Measurements from ENCODE around the gene PGAP3. TPM values are rescaled to one million over a fixed set of nuclear protein-coding genes. Genes with fewer than 3 reads are reported as not detected.

Gene PGAP3
- total and polyA plus RNA-seq, 4 donors: 15.9 to 39.7 (median 26.4) TPM

GRCh38 chr17:39623356-39623950 lies 64.4 kb downstream of the PGAP3 start:
- peaks cover 0 to 47% (median 11%) of the 10 kb centered on the region in 5 donors for H3K4me1 ChIP-seq (ENCODE audit: control insufficient read depth in 5 of 5, insufficient read depth in 5 of 5, low read length in 5 of 5)
- H3K36me3 ChIP-seq (ENCODE audit: control insufficient read depth in 4 of 4, insufficient read depth in 4 of 4, low read length in 4 of 4): no peaks in the 10 kb centered on the region
- DNase-seq: peak; percentile 70 to 78 (median 72)
- no peaks in the 10 kb centered on the region for H3K9me3 ChIP-seq (ENCODE audit: control insufficient read depth in 4 of 4, insufficient read depth in 3 of 4, low read length in 3 of 4)
- peak; percentile 91 for TF ChIP-seq CTCF (IDR thresholded peaks at IDR 0.05; ENCODE audit: control extremely low read depth, extremely low read depth)
- WGBS, 2 donors: 3 to 5% methylated on average over 15 to 16 of the region's 16 CpGs
- peak; percentile 65 for ATAC-seq (ENCODE audit: insufficient read depth, low FRiP score)
- no peak overlapping the region for H3K4me3 ChIP-seq
- no peak overlapping the region for H3K9ac ChIP-seq (ENCODE audit: insufficient read depth in 1 of 2, low read length in 2 of 2)
- no peak overlapping the region for H3K27ac ChIP-seq (ENCODE audit: low read depth in 1 of 2, low read length in 1 of 2)
- H3K27me3 ChIP-seq (ENCODE audit: control insufficient read depth in 3 of 3, insufficient read depth in 3 of 3, low read length in 2 of 3): peaks cover 0 to 11% (median 5%) of the 10 kb centered on the region in 3 donors

GRCh38 chr17:39622380-39623006 lies 65.4 kb downstream of the PGAP3 start:
- Histone ChIP-seq H3K36me3 (ENCODE audit: control insufficient read depth in 4 of 4, insufficient read depth in 4 of 4, low read length in 4 of 4) (no peaks in the 10 kb centered on the region), H3K9me3 (ENCODE audit: control insufficient read depth in 4 of 4, insufficient read depth in 3 of 4, low read length in 3 of 4) (no peaks in the 10 kb centered on the region), H3K9ac (ENCODE audit: insufficient read depth in 1 of 2, low read length in 2 of 2) (no peak overlapping the region), H3K27me3 (ENCODE audit: control insufficient read depth in 3 of 3, insufficient read depth in 3 of 3, low read length in 2 of 3) (peaks cover 0 to 11% (median 5%) of the 10 kb centered on the region in 3 donors), H3K4me1 (ENCODE audit: control insufficient read depth in 5 of 5, insufficient read depth in 5 of 5, low read length in 5 of 5) (peaks cover 0 to 43% (median 10%) of the 10 kb centered on the region in 5 donors), H3K4me3 (no peak overlapping the region), H3K27ac (ENCODE audit: low read depth in 1 of 2, low read length in 1 of 2) (no peak overlapping the region)
- no peak for ATAC-seq (ENCODE audit: insufficient read depth, low FRiP score)
- TF ChIP-seq CTCF (IDR thresholded peaks at IDR 0.05; ENCODE audit: control extremely low read depth, extremely low read depth): no peak
- DNase-seq: no peak
- 53 to 67% methylated on average over 16 of the region's 16 CpGs for WGBS, 2 donors

GRCh38 chr17:39621523-39622379 lies 66.1 kb downstream of the PGAP3 start:
- Histone ChIP-seq H3K4me3 (no peak overlapping the region), H3K9ac (ENCODE audit: insufficient read depth in 1 of 2, low read length in 2 of 2) (no peak overlapping the region), H3K36me3 (ENCODE audit: control insufficient read depth in 4 of 4, insufficient read depth in 4 of 4, low read length in 4 of 4) (no peaks in the 10 kb centered on the region), H3K4me1 (ENCODE audit: control insufficient read depth in 5 of 5, insufficient read depth in 5 of 5, low read length in 5 of 5) (peaks cover 0 to 43% (median 10%) of the 10 kb centered on the region in 5 donors), H3K27ac (ENCODE audit: low read depth in 1 of 2, low read length in 1 of 2) (no peak overlapping the region), H3K27me3 (ENCODE audit: control insufficient read depth in 3 of 3, insufficient read depth in 3 of 3, low read length in 2 of 3) (peaks cover 0 to 16% (median 12%) of the 10 kb centered on the region in 3 donors), H3K9me3 (ENCODE audit: control insufficient read depth in 4 of 4, insufficient read depth in 3 of 4, low read length in 3 of 4) (no peaks in the 10 kb centered on the region)
- ATAC-seq (ENCODE audit: insufficient read depth, low FRiP score) (peak; percentile 79), DNase-seq (peak; percentile 87 to 92 (median 89))
- 10 to 11% methylated on average over 26 of the region's 26 CpGs for WGBS, 2 donors
- peak; percentile 100 for TF ChIP-seq CTCF (IDR thresholded peaks at IDR 0.05; ENCODE audit: control extremely low read depth, extremely low read depth)

Small RNA genes lying within 50 kb of the gene (small RNA-seq; reads per million reads assigned to genes)
- 0.33 reads per million, percentile 39 among the genes with 10 or more reads in this experiment for gene MIR4728 (ENCODE audit: low replicate concordance)

Other genes starting within 250 kb of the PGAP3 start
- gene MED1, start 236.8 kb downstream of the PGAP3 start, total RNA-seq: 10 to 100 TPM; 30.4 to 34.6 TPM
- gene MED1, start 236.8 kb downstream of the PGAP3 start, polyA plus RNA-seq: 10 to 100 TPM in 1 of 2 donors, 1 to 10 TPM in 1; 6.5 to 14.7 TPM
- gene CDK12, start 226.6 kb downstream of the PGAP3 start, total RNA-seq: 10 to 100 TPM; 54.2 to 56.2 TPM
- 10 to 100 TPM; 12.3 to 16.9 TPM for gene CDK12, start 226.6 kb downstream of the PGAP3 start, polyA plus RNA-seq
- gene NEUROD2, start 80.1 kb downstream of the PGAP3 start, total RNA-seq: not detected
- under 1 TPM in 1 of 2 donors, not detected in 1; 0.04 TPM for gene NEUROD2, start 80.1 kb downstream of the PGAP3 start, polyA plus RNA-seq
- gene PPP1R1B, start 61.1 kb downstream of the PGAP3 start, total RNA-seq: 10 to 100 TPM; 21.3 to 22.9 TPM
- gene PPP1R1B, start 61.1 kb downstream of the PGAP3 start, polyA plus RNA-seq: 10 to 100 TPM; 26.7 to 36.4 TPM
- 10 to 100 TPM; 27.4 to 63.4 TPM for gene STARD3, start 50.9 kb downstream of the PGAP3 start, total RNA-seq
- 10 to 100 TPM; 66.3 to 79.7 TPM for gene STARD3, start 50.9 kb downstream of the PGAP3 start, polyA plus RNA-seq
- gene TCAP, start 22.7 kb downstream of the PGAP3 start, total RNA-seq: 1 to 10 TPM in 1 of 2 donors, under 1 TPM in 1; 0.82 to 1.3 TPM
- 1 to 10 TPM; 1.2 to 1.4 TPM for gene TCAP, start 22.7 kb downstream of the PGAP3 start, polyA plus RNA-seq
- 1 to 10 TPM; 1.9 to 4.3 TPM for gene PNMT, start 19.6 kb downstream of the PGAP3 start, total RNA-seq
- 1 to 10 TPM; 2.9 to 4.1 TPM for gene PNMT, start 19.6 kb downstream of the PGAP3 start, polyA plus RNA-seq
- 100 to 1,000 TPM; 119 to 130 TPM for gene ERBB2, start 12.0 kb upstream of the PGAP3 start, total RNA-seq
- 10 to 100 TPM; 32.2 to 40.1 TPM for gene ERBB2, start 12.0 kb upstream of the PGAP3 start, polyA plus RNA-seq
- gene MIEN1, start 42.5 kb upstream of the PGAP3 start, total RNA-seq: 10 to 100 TPM; 20.8 to 47.2 TPM
- 100 to 1,000 TPM in 1 of 2 donors, 10 to 100 TPM in 1; 69.3 to 136 TPM for gene MIEN1, start 42.5 kb upstream of the PGAP3 start, polyA plus RNA-seq
- 10 to 100 TPM; 19.8 to 25.5 TPM for gene GRB7, start 49.9 kb upstream of the PGAP3 start, total RNA-seq
- gene GRB7, start 49.9 kb upstream of the PGAP3 start, polyA plus RNA-seq: 10 to 100 TPM in 1 of 2 donors, 1 to 10 TPM in 1; 6.6 to 13.4 TPM
- 1 to 10 TPM; 3.9 TPM for gene IKZF3, start 176.3 kb upstream of the PGAP3 start, total RNA-seq
- gene IKZF3, start 176.3 kb upstream of the PGAP3 start, polyA plus RNA-seq: 1 to 10 TPM; 1.0 to 1.4 TPM
- not detected for gene ZPBP2, start 180.1 kb upstream of the PGAP3 start, total RNA-seq
- not detected for gene ZPBP2, start 180.1 kb upstream of the PGAP3 start, polyA plus RNA-seq
- gene GSDMB, start 230.6 kb upstream of the PGAP3 start, total RNA-seq: 10 to 100 TPM in 1 of 2 donors, 1 to 10 TPM in 1; 5.4 to 26.8 TPM
- gene GSDMB, start 230.6 kb upstream of the PGAP3 start, polyA plus RNA-seq: 10 to 100 TPM in 1 of 2 donors, 1 to 10 TPM in 1; 5.1 to 12.5 TPM
- 10 to 100 TPM; 60.7 to 76.7 TPM for gene ORMDL3, start 239.5 kb upstream of the PGAP3 start, total RNA-seq
- 10 to 100 TPM; 38.6 to 67.1 TPM for gene ORMDL3, start 239.5 kb upstream of the PGAP3 start, polyA plus RNA-seq
- not detected for gene LRRC3C, start 239.7 kb upstream of the PGAP3 start, total RNA-seq
- not detected for gene LRRC3C, start 239.7 kb upstream of the PGAP3 start, polyA plus RNA-seq